Effector memory CD8-positive, alpha-beta T cell (primary cell): Measurements from ENCODE around the gene BBOX1.

Experiments
- ATAC-seq: fragments of 150-1000 bp; cut with Tn5 transposase; replicated peaks from 2 replicates; pipeline ENCODE4 v1.10.0; 2021; ENCODE audit warnings: mild to moderate bottlenecking, moderate library complexity
- DNase-seq, 3 experiments: peaks; one replicate each; pipeline ENCODE4 v3.0.0; 2021
- H3K27ac Mint-ChIP-seq, 2 donors: one replicate each; pipeline ENCODE4 v1.8.0; 2022; ENCODE audit warnings: mild to moderate bottlenecking in 2 of 2, mixed read lengths in 2 of 2, moderate library complexity in 2 of 2
- H3K27me3 Mint-ChIP-seq, 2 donors: one replicate each; pipeline ENCODE4 v1.8.0; 2022; ENCODE audit warnings: mixed read lengths in 2 of 2
- H3K36me3 Mint-ChIP-seq: one replicate; pipeline ENCODE4 v1.8.0; 2022; ENCODE audit warnings: mild to moderate bottlenecking, moderate library complexity, mixed read lengths; ENCODE audit not compliant: insufficient read depth
- H3K4me1 Mint-ChIP-seq, 2 donors: one replicate each; pipeline ENCODE4 v1.8.0; 2022; ENCODE audit warnings: low read depth in 2 of 2, mixed read lengths in 2 of 2
- H3K4me3 Mint-ChIP-seq, 2 donors: one replicate each; pipeline ENCODE4 v1.8.0; 2022; ENCODE audit warnings: mild to moderate bottlenecking in 2 of 2, mixed read lengths in 2 of 2, moderate library complexity in 2 of 2
- H3K9me3 Mint-ChIP-seq, 2 donors: one replicate each; pipeline ENCODE4 v1.8.0; 2022; ENCODE audit warnings: mixed read lengths in 2 of 2

The BBOX1 gene

DNA sequence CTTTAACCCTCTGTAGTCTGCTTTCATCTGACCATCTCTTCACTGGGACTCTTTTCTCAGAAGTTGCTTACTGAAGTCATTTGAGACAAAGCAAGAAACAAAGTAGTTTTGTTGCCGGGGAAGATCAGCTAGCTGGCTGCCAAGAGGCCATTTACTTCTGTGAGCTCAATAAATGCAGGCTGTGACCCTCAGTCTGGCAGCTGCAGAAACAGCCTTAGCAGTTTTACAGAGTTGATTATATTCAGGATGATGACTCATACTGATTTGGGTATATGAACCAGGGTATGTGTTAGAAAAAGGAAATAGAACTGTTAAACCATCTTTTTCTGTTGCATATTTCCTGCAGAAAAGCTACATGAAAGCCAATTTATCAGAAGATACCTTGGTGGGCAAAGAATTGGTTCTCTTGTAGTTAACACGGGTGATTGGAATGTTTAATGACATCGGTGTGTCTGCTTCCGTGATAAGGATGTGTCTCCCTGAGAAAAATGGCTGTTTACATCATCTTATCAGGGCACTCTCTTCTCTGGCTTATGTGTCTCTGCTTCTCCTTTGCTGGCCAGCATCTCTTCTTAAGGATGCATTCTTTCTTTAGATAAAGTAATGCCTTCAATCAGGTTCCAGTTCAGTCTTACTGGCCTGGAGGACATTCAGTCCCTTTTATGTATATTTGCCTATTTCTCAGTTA is 28.2 kb upstream of the BBOX1 start:
- Mint-ChIP-seq H3K27ac (no peak overlapping the region), H3K36me3 (no peaks in the 10 kb centered on the region), H3K27me3 (no peaks in the 10 kb centered on the region), H3K4me1 (no peaks in the 10 kb centered on the region), H3K9me3 (peaks cover 4 to 17% of the 10 kb centered on the region in 2 donors), H3K4me3 (no peak overlapping the region)
- ATAC-seq (no peak), DNase-seq (no peak)

DNA sequence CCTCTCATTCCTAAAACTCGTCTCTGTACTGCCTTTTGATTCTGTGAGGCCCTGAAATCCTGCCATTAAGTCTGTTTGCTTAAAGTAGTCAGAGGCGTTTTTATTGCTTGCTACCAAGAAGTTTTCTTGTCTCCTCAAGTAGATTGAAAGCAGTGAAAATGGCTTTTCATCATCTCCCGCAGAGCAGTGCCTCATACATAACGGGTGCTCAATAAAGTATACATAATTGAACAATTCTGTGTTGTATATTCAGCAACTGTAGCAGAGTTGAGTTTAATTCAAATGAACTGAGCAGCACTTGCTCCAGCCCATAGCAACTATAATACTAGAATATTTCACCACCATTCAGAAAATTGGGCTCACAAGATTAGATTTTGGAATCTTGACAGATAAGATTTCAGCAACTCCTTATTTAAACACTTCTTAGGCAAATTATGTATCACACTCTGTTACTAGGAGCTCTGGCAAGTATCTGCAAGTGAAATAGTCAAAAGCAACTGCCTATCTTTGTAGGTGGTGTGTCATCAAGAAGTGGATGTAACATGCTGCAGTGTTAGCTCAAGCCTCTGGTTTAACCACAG is 26.7 kb upstream of the BBOX1 start:
- H3K36me3 Mint-ChIP-seq: no peaks in the 10 kb centered on the region
- no peak overlapping the region for H3K4me3 Mint-ChIP-seq
- H3K27ac Mint-ChIP-seq: no peak overlapping the region
- DNase-seq (no peak), ATAC-seq (no peak)
- H3K27me3 Mint-ChIP-seq: no peaks in the 10 kb centered on the region
- H3K4me1 Mint-ChIP-seq: no peaks in the 10 kb centered on the region
- peaks cover 4 to 18% of the 10 kb centered on the region in 2 donors for H3K9me3 Mint-ChIP-seq

DNA sequence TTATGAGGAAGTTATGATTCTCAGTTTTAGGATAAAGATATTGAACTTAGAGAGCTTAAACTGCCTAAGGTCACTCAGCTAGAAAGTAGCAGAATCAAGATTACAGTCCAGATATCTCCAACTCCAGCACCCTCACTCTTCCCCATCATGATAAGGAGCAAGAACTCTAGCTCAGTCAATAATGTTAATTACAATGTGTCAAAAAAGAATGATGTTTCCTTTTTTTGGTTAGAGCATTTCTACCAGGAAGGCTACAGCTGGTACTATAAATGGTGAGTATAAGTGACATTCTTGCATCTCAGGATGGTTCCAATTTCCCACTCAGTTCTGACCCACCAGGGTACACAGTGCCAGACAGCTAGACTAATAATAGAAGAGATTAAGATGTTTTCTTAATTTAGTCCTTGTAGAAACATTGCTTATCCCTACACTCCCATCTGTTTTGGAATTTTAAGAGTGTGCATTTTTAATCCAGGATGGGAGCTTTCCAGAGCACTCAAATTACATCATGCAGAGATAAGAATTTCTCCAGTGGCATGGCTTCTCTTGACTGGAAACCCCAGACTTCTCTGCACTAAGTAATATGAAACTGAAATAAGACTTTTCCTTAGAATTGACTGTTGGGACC is 21.6 kb upstream of the BBOX1 start:
- Mint-ChIP-seq H3K27ac (no peak overlapping the region), H3K4me1 (no peaks in the 10 kb centered on the region), H3K36me3 (no peaks in the 10 kb centered on the region), H3K4me3 (no peak overlapping the region), H3K27me3 (no peaks in the 10 kb centered on the region), H3K9me3 (peaks cover 2 to 7% of the 10 kb centered on the region in 2 donors)
- ATAC-seq: no peak
- DNase-seq: no peak

DNA sequence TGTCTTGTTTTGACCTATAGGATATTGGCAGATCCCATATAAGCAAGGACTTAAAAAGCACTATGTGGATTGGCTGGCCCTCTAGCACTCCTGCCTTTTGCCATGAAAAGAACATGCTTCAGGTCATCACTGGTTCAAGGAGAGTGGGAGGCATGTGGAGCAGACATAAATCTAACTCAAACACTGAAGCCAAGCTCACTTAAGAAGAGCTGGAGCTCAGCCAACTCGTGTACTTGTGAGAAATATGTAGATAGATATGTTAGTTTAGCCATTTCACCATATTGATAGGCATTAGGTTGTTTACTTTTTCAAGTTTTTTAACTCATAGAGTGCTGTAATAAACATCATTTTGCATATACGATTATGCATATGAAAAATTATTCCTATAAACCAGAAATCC is 19.9 kb upstream of the BBOX1 start:
- DNase-seq (no peak), ATAC-seq (no peak)
- Mint-ChIP-seq H3K36me3 (no peaks in the 10 kb centered on the region), H3K27me3 (no peaks in the 10 kb centered on the region), H3K27ac (no peak overlapping the region), H3K4me3 (no peak overlapping the region), H3K4me1 (no peaks in the 10 kb centered on the region), H3K9me3 (peaks cover 3 to 7% of the 10 kb centered on the region in 2 donors)

DNA sequence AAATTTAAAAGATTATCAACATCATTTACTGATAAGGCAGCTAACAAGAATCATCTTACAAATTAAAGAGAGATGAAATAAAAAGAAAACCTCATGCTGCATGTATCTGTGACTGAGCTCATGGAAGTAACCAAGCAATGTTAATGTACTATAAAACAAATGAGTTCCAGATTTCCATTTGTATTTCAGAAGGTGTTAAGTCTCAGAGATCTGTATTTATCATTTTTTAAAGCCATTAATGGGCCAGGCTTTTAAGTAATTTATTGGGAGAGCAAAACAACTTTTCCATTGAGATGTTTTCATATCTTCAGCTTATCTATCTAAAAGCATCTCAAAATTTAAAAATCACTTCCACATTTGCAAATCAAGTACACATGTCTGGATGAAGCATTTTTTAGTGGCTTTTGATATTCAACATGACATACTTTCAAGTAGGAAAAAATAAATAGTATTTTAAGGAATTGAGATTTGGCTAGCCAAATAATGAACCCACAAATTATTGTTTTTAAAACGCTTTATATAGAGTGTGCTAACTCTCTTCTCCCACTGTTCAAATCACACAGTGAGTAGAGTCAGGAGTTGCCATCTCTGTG is 17.9 kb upstream of the BBOX1 start:
- no peaks in the 10 kb centered on the region for H3K36me3 Mint-ChIP-seq
- no peaks in the 10 kb centered on the region for H3K4me1 Mint-ChIP-seq
- peaks cover 0 to 3% of the 10 kb centered on the region in 2 donors for H3K9me3 Mint-ChIP-seq
- no peak overlapping the region for H3K4me3 Mint-ChIP-seq
- H3K27ac Mint-ChIP-seq: no peak overlapping the region
- no peak for ATAC-seq
- H3K27me3 Mint-ChIP-seq: no peaks in the 10 kb centered on the region
- DNase-seq: no peak

DNA sequence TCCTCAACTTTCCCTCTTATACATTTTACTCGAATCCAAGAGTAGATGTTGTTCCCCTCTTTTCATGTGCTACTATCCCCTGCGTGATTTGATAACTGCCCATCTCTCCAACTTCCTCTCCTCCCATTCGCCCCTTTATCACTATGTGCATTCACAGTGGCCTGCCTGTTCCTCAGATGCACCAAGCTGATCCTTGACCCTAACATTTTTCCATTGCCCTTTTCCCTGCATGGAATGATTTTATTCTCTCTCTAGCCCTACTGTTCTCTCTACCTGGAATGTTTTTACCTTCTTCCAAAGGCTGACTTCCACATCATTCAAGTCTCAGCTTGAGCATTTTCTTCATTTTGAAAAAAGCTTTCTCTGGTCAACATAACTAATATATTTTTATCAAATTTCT is 15.8 kb upstream of the BBOX1 start:
- ATAC-seq: no peak
- Mint-ChIP-seq H3K36me3 (no peaks in the 10 kb centered on the region), H3K4me1 (no peaks in the 10 kb centered on the region), H3K9me3 (peaks cover 0 to 3% of the 10 kb centered on the region in 2 donors), H3K27me3 (no peaks in the 10 kb centered on the region), H3K4me3 (no peak overlapping the region), H3K27ac (no peak overlapping the region)
- DNase-seq: no peak

DNA sequence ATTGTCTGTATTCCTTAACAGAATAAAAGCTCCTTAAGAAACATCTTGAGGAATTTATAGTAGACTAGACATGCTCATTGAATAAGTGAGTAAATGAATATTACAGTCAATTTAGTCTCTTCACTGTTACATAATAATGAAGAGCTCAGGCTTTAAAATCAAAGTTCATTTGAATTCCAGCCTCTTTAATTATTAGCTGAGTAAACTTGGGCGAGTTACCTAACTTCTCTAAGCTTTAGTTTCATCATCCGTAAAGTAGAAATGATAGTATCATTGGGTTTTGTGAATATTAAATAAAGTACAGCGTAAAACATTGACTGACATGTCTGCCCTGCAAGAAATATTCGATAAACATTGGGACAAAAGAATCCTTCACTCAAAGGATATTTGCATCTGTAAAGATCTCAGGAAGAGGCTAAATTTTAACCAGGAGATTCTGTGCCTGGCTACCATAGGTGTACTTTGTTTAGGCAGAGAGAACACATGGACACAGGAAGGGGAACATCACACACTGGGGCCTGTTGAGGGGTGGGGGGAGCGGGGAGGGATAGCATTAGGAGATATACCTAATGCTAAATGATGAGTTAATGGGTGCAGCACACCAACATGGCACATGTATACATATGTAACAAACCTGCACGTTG is 15.2 kb upstream of the BBOX1 start:
- no peaks in the 10 kb centered on the region for H3K4me1 Mint-ChIP-seq
- ATAC-seq: no peak
- no peaks in the 10 kb centered on the region for H3K36me3 Mint-ChIP-seq

DNA sequence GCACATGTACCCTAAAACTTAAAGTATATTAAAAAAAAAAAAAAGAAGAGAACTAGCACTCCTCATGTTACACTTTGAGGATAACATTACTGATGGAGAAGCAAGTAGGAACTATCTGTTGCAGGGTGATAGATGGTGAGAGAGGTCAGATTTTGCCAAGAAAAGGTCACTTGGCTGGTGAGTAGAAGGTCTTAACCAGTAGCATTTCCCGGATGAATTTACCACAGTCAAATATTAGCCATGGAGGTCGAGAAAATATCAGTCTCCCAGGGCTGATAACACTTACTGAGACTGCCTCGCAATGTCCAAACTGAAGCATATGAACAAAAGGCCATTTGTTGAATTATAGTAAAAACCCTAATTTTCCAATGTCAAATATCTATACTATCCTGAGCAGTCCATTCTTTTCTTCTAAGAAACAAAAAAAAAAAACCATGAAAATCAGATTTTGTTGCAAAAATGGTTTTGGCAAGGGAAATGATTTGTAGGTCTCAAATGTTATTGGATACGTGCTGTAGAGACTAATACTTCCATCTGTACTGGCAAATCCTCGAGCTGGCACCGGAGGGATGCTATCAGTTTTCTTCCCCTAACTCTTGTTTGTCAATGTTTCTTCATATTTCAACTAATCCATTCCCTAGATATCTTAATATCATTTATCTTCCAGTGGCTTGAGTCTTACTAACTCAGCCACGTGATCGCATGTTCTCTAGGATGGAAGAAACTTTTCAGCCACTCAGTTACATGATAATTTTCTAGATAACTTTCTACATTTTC is 14.5 kb upstream of the BBOX1 start:
- H3K27me3 Mint-ChIP-seq: no peaks in the 10 kb centered on the region
- H3K4me1 Mint-ChIP-seq: no peaks in the 10 kb centered on the region
- DNase-seq (no peak), ATAC-seq (no peak)
- no peak overlapping the region for H3K4me3 Mint-ChIP-seq
- H3K9me3 Mint-ChIP-seq: peaks cover 0 to 3% of the 10 kb centered on the region in 2 donors
- H3K36me3 Mint-ChIP-seq: no peaks in the 10 kb centered on the region
- no peak overlapping the region for H3K27ac Mint-ChIP-seq

More for the DNA sequence above, 15.2 kb upstream of the BBOX1 start:
- Mint-ChIP-seq H3K9me3 (peaks cover 0 to 3% of the 10 kb centered on the region in 2 donors), H3K27ac (no peak overlapping the region), H3K4me3 (no peak overlapping the region), H3K27me3 (no peaks in the 10 kb centered on the region)
- no peak for DNase-seq

DNA sequence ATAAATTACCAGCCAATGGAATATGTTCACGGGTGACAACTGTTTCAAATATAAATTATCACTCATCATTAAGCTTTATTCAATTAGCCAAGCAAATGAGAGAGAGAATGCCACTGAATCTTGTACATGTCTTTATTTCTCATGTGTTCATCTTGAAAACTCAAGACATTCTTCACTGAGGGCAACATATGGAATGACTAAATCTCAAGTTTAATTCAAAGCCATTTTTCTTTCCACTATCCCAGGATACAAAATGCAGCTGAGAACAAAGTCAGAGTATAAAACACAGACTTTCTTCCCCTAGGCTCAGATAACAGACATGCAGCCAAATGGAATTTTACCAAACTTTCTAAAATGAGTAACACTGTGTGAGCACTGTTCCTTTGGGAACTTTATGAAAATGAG is 12.1 kb upstream of the BBOX1 start:
- H3K36me3 Mint-ChIP-seq: peaks cover 3% of the 10 kb centered on the region
- H3K4me1 Mint-ChIP-seq: no peaks in the 10 kb centered on the region
- ATAC-seq (no peak), DNase-seq (no peak)
- H3K9me3 Mint-ChIP-seq: peaks cover 3 to 17% of the 10 kb centered on the region in 2 donors
- H3K27ac Mint-ChIP-seq: no peak overlapping the region
- no peaks in the 10 kb centered on the region for H3K27me3 Mint-ChIP-seq
- H3K4me3 Mint-ChIP-seq: no peak overlapping the region

DNA sequence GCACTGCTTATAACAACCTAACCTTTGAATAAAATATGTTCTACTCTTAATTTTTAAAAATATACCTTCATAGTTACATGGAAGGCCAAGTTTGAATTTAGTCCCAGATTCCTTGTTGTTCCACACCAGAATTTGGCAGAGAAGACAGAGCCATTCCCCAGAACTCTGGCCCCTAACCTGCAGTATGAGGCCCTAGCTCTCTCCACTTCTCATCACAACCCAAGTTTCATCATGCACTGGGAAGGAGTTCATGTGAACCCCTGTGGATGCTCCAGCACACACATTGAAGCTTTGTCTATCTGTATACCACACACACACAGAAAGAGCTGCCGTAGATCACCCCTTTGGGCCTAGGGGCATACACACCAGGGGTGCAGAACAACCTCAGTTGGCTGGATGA is 10.6 kb upstream of the BBOX1 start:
- Mint-ChIP-seq H3K4me3 (no peak overlapping the region), H3K9me3 (peaks cover 10 to 24% of the 10 kb centered on the region in 2 donors), H3K27me3 (no peaks in the 10 kb centered on the region), H3K36me3 (peaks cover 3% of the 10 kb centered on the region), H3K27ac (no peak overlapping the region), H3K4me1 (no peaks in the 10 kb centered on the region)
- DNase-seq: no peak
- no peak for ATAC-seq

DNA sequence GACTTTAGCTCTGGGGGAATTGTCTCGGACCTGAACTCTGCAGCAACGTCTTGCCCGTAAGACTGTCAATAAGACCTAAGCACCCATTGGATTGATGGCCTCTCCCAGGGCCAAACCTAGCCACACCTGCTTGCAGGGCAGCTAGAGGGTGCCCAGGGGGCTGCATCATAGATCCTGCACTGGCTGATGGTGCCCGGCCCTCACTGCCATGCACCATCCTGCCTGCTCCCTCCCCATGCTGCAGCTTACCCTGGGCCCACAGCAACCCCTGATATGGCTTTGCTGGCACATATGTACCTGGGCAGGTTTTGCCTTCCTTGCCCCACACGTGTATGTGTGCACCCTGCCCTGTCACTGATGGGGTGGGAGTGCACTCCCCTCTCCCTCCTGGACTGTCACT is 8.9 kb upstream of the BBOX1 start:
- Mint-ChIP-seq H3K27me3 (no peaks in the 10 kb centered on the region), H3K4me3 (no peak overlapping the region), H3K27ac (no peak overlapping the region), H3K9me3 (peaks cover 10 to 24% of the 10 kb centered on the region in 2 donors), H3K36me3 (peaks cover 3% of the 10 kb centered on the region), H3K4me1 (no peaks in the 10 kb centered on the region)
- ATAC-seq (no peak), DNase-seq (no peak)

DNA sequence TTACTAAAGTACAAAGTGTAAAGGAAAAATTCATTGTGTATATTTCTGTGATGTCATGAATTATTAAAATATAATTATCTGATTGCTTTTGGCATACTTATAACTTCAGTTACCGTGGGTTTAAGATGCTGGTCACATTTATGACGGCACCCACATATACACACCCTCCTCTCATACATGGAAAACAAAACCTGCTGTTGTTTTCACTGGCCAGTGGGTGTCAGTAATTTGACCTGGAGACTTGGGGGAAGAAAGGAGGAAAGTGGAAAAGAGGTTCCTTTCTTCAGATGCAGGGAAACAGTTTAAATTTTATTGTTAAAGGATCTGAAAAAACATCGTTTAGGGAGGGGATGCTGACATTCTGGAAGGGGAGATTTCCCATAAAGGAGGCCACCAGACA is 742 bp upstream of the BBOX1 start:
- DNase-seq (no peak), ATAC-seq (no peak)
- no peaks in the 10 kb centered on the region for H3K4me1 Mint-ChIP-seq
- no peaks in the 10 kb centered on the region for H3K27me3 Mint-ChIP-seq
- peaks cover 5 to 7% of the 10 kb centered on the region in 2 donors for H3K9me3 Mint-ChIP-seq
- H3K27ac Mint-ChIP-seq: no peak overlapping the region
- H3K36me3 Mint-ChIP-seq: no peaks in the 10 kb centered on the region
- H3K4me3 Mint-ChIP-seq: no peak overlapping the region
